Hepatocyte (in vitro differentiated cells): ENCODE data around the gene MBNL1.

ENCODE experiments used
- CTCF ChIP-seq: fragments of 200-600 bp; sonication (generic); IDR thresholded peaks from 2 replicates; pipeline ENCODE4 v1.5.1; 2016; ENCODE audit warnings: antibody characterized with exemption, mild to moderate bottlenecking; ENCODE audit not compliant: poor library complexity
- EZH2 ChIP-seq: fragments of 200-600 bp; sonication (generic); IDR thresholded peaks from 2 replicates; pipeline ENCODE4 v1.6.1; 2016; ENCODE audit warnings: antibody characterized with exemption, mild to moderate bottlenecking, borderline replicate concordance
- EZH2phosphoT487 ChIP-seq: fragments of 200-600 bp; sonication (generic); IDR thresholded peaks from one replicate; pipeline ENCODE4 v1.6.1; 2018; ENCODE audit warnings: antibody characterized with exemption, mild to moderate bottlenecking, low read depth, moderate library complexity; ENCODE audit not compliant: unreplicated experiment, severe bottlenecking

GRCh38 chr3:152458376-152459117, 189.8 kb downstream of the MBNL1 start:
- TF ChIP-seq EZH2phosphoT487 (no peak), CTCF (no peak), EZH2 (no peak)
